Neutrophil (primary cell): ENCODE data around the gene FMNL3.

Source experiments
- H3K27ac ChIP-seq: fragments of 200-600 bp; sonication (generic); 2 replicates; pipeline ENCODE4 v1.5.1; 2016; ENCODE audit warnings: mild to moderate bottlenecking, moderate library complexity
- H3K27me3 ChIP-seq: fragments of 200-600 bp; sonication (generic); 2 replicates; pipeline ENCODE4 v1.6.0; 2016; ENCODE audit warnings: mild to moderate bottlenecking
- H3K36me3 ChIP-seq: fragments of 200-600 bp; sonication (generic); 2 replicates; pipeline ENCODE4 v1.5.1; 2017
- H3K4me1 ChIP-seq, 2 experiments: fragments of 200-600 bp in 1 of 2; sonication (generic) in 1 of 2; 1 replicate in 1 of 2; 2 replicates in 1 of 2; pipeline versions ENCODE4 v1.5.1 to v1.6.1; 2013 to 2016; ENCODE audit warnings: low read depth in 1 of 2, low read length in 1 of 2, mild to moderate bottlenecking in 1 of 2, moderate library complexity in 1 of 2; ENCODE audit not compliant: control insufficient read depth in 1 of 2, insufficient read depth in 1 of 2
- H3K4me3 ChIP-seq, 2 experiments: fragments of 200-600 bp in 1 of 2; sonication (generic) in 1 of 2; 1 replicate in 1 of 2; 2 replicates in 1 of 2; pipeline ENCODE4 v1.5.1; 2013 to 2016; ENCODE audit warnings: low read depth in 1 of 2, low read length in 1 of 2, mild to moderate bottlenecking in 1 of 2, moderate library complexity in 1 of 2
- H3K9me3 ChIP-seq: fragments of 200-600 bp; sonication (generic); 2 replicates; pipeline ENCODE4 v1.5.1; 2016
- CTCF ChIP-seq: fragments of 200-600 bp; sonication (generic); IDR thresholded peaks from 2 replicates; pipeline ENCODE4 v1.5.1; 2016; ENCODE audit warnings: antibody characterized with exemption

Gene FMNL3

GRCh38 chr12:49646331-49646830, 60.8 kb downstream of the FMNL3 start:
- Histone ChIP-seq H3K4me3 (no peak overlapping the region), H3K4me1 (peaks cover 4 to 6% of the 10 kb centered on the region in 2 experiments), H3K27me3 (no peaks in the 10 kb centered on the region), H3K27ac (no peak overlapping the region), H3K9me3 (no peaks in the 10 kb centered on the region), H3K36me3 (peaks cover 50% of the 10 kb centered on the region)
- TF ChIP-seq CTCF = no peak

- Histone ChIP-seq H3K36me3 (peaks cover 43% of the 10 kb centered on the region), H3K4me3 (no peak overlapping the region), H3K4me1 (peaks cover 4 to 6% of the 10 kb centered on the region in 2 experiments), H3K9me3 (no peaks in the 10 kb centered on the region), H3K27ac (no peak overlapping the region), H3K27me3 (no peaks in the 10 kb centered on the region)
- TF ChIP-seq CTCF = no peak
These were observed 61.8 kb downstream of the FMNL3 start for GRCh38 chr12:49645146-49646039.

GRCh38 chr12:49644620-49644994, 62.6 kb downstream of the FMNL3 start:
- no peaks in the 10 kb centered on the region for H3K9me3 ChIP-seq
- H3K27ac ChIP-seq = no peak overlapping the region
- H3K4me1 ChIP-seq = peaks cover 4 to 6% of the 10 kb centered on the region in 2 experiments
- H3K4me3 ChIP-seq = no peak overlapping the region
- TF ChIP-seq CTCF = peak; percentile 81
- no peaks in the 10 kb centered on the region for H3K27me3 ChIP-seq
- H3K36me3 ChIP-seq = peaks cover 35% of the 10 kb centered on the region

GRCh38 chr12:49643961-49644619, 63.1 kb downstream of the FMNL3 start:
- no peaks in the 10 kb centered on the region for H3K27me3 ChIP-seq
- H3K4me1 ChIP-seq = peaks cover 4 to 6% of the 10 kb centered on the region in 2 experiments
- peaks cover 30% of the 10 kb centered on the region for H3K36me3 ChIP-seq
- H3K9me3 ChIP-seq = no peaks in the 10 kb centered on the region
- TF ChIP-seq CTCF = no peak
- H3K4me3 ChIP-seq = no peak overlapping the region
- H3K27ac ChIP-seq = no peak overlapping the region

GRCh38 chr12:49643135-49643534, 64.1 kb downstream of the FMNL3 start:
- Histone ChIP-seq H3K9me3 (no peaks in the 10 kb centered on the region), H3K27ac (no peak overlapping the region), H3K4me3 (no peak overlapping the region), H3K27me3 (no peaks in the 10 kb centered on the region), H3K36me3 (peaks cover 20% of the 10 kb centered on the region), H3K4me1 (peaks cover 4 to 6% of the 10 kb centered on the region in 2 experiments)
- TF ChIP-seq CTCF = no peak
